ENCODE data around the gene PODN.

Gene PODN

DNA sequence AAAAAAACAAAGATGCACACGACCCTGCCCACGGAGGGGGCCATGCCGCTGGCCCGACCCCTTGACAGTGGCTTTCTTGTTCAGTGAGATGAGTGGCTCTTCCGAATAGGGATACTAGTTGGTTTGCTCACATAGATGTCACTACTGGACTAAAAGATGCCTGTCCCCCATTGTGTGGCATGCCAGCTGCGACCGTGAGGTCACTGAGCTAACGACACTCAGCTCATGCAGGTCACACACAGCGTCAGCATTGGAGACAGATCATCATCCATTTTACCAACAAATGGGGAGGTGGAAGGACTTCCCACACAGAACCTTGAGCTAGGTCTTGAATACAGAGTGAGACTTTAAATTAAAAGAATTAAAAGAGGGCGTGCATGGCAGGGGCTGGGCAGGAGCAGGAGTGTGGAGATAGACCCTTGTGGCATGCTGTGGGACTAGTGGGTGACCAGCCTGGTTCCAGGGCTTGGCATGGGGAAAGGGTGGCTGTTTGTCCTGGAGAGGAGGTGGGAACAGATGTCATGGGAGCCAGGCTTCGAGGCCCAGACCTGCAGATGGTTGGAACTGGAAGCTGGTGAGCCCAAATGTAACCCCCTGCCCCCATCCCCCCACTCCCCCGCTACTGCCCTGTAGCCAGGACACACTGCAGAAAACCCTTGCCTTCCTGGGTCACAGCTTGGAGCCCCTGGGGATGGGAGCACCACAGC is 68.0 kb downstream of the PODN start:
- no peaks in the 10 kb centered on the region for H3K79me2 ChIP-seq (ENCODE audit: insufficient read depth, low read length)
- no peak overlapping the region for H2AFZ ChIP-seq (ENCODE audit: low read depth, low read length)
- no peaks in the 10 kb centered on the region for H3K4me1 ChIP-seq (ENCODE audit: insufficient read depth, low read length)
- ATAC-seq (ENCODE audit: insufficient read depth, low read depth) (no peak), DNase-seq (no peak)
- H3K9ac ChIP-seq (ENCODE audit: low read depth, low read length), result no peak overlapping the region
- no peak overlapping the region for H3K4me2 ChIP-seq (ENCODE audit: insufficient read depth, low read length)
- no peak overlapping the region for H3K4me3 ChIP-seq (ENCODE audit: low read depth in 1 of 2, low read length in 2 of 2)
- no peak overlapping the region for H3K27ac ChIP-seq (ENCODE audit: low read length)
- H3K9me3 ChIP-seq (ENCODE audit: insufficient read depth, low read length, severe bottlenecking), result no peaks in the 10 kb centered on the region
- H3K36me3 ChIP-seq (ENCODE audit: insufficient read depth, low read length), result no peaks in the 10 kb centered on the region
- TF ChIP-seq CTCF (IDR thresholded peaks at IDR 0.05; ENCODE audit: borderline replicate concordance, extremely low read depth, low read length, poor library complexity, severe bottlenecking), result no peak
- no peak for TF ChIP-seq EZH2 (IDR thresholded peaks at IDR 0.05; ENCODE audit: borderline replicate concordance, low read depth, low read length, severe bottlenecking)
- no peaks in the 10 kb centered on the region for H4K20me1 ChIP-seq (ENCODE audit: insufficient read depth, low read length)
- no peaks in the 10 kb centered on the region for H3K27me3 ChIP-seq (ENCODE audit: insufficient read depth, low read length, poor library complexity)

GRCh38 chr1:53130598-53130877 is 68.5 kb downstream of the PODN start:
- no peak for ATAC-seq (ENCODE audit: insufficient read depth, low read depth)
- Histone ChIP-seq H2AFZ (ENCODE audit: low read depth, low read length) (no peak overlapping the region), H3K27ac (ENCODE audit: low read length) (no peak overlapping the region), H3K27me3 (ENCODE audit: insufficient read depth, low read length, poor library complexity) (no peaks in the 10 kb centered on the region), H4K20me1 (ENCODE audit: insufficient read depth, low read length) (no peaks in the 10 kb centered on the region), H3K79me2 (ENCODE audit: insufficient read depth, low read length) (no peaks in the 10 kb centered on the region), H3K4me3 (ENCODE audit: low read depth in 1 of 2, low read length in 2 of 2) (no peak overlapping the region), H3K9me3 (ENCODE audit: insufficient read depth, low read length, severe bottlenecking) (no peaks in the 10 kb centered on the region), H3K4me2 (ENCODE audit: insufficient read depth, low read length) (no peak overlapping the region), H3K4me1 (ENCODE audit: insufficient read depth, low read length) (no peaks in the 10 kb centered on the region), H3K36me3 (ENCODE audit: insufficient read depth, low read length) (no peaks in the 10 kb centered on the region), H3K9ac (ENCODE audit: low read depth, low read length) (no peak overlapping the region)
- TF ChIP-seq CTCF (IDR thresholded peaks at IDR 0.05; ENCODE audit: borderline replicate concordance, extremely low read depth, low read length, poor library complexity, severe bottlenecking) (no peak), EZH2 (IDR thresholded peaks at IDR 0.05; ENCODE audit: borderline replicate concordance, low read depth, low read length, severe bottlenecking) (no peak)
- DNase-seq, result no peak

DNA sequence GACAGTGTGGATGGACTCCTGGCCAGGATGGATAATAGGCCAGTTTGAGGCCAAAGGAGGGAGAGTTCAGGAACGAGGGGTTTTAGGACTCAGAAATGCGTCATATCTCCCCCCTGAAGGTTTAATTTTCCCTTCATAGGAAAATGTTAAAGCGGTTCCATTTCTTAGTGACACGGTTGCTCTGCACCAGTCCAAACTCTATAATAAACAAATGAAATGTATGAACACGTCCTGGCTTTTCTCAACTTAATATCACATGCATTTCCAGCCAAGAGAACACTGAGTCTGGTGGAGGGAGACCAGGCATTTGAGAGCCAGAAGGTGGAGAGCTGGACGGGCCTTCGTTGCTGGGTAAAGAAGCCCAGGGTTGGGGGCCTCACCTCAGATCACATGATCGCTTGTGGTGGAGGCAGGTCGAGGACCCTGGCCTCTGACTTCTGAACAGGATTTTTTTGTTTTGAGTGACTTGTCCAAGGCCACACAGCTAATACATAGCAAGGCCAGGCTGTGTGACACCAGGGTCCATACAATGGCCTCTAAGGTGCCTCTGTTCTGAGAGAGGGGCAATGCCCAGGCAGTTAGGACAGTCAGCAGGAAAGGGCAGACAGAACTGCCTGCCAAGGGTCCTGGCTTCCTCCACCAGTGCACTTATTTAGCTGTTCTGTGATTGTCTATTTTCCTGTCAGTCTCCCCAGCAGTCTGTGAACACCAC is 69.0 kb downstream of the PODN start:
- no peaks in the 10 kb centered on the region for H3K4me1 ChIP-seq (ENCODE audit: insufficient read depth, low read length)

More for the DNA sequence above, 69.0 kb downstream of the PODN start:
- Histone ChIP-seq H3K9me3 (ENCODE audit: insufficient read depth, low read length, severe bottlenecking) (no peaks in the 10 kb centered on the region), H4K20me1 (ENCODE audit: insufficient read depth, low read length) (no peaks in the 10 kb centered on the region), H3K27ac (ENCODE audit: low read length) (no peak overlapping the region), H3K79me2 (ENCODE audit: insufficient read depth, low read length) (no peaks in the 10 kb centered on the region), H3K9ac (ENCODE audit: low read depth, low read length) (no peak overlapping the region), H3K4me3 (ENCODE audit: low read depth in 1 of 2, low read length in 2 of 2) (no peak overlapping the region), H2AFZ (ENCODE audit: low read depth, low read length) (no peak overlapping the region), H3K4me2 (ENCODE audit: insufficient read depth, low read length) (no peak overlapping the region), H3K36me3 (ENCODE audit: insufficient read depth, low read length) (no peaks in the 10 kb centered on the region), H3K27me3 (ENCODE audit: insufficient read depth, low read length, poor library complexity) (no peaks in the 10 kb centered on the region)
- no peak for ATAC-seq (ENCODE audit: insufficient read depth, low read depth)
- TF ChIP-seq EZH2 (IDR thresholded peaks at IDR 0.05; ENCODE audit: borderline replicate concordance, low read depth, low read length, severe bottlenecking), result no peak
- no peak for TF ChIP-seq CTCF (IDR thresholded peaks at IDR 0.05; ENCODE audit: borderline replicate concordance, extremely low read depth, low read length, poor library complexity, severe bottlenecking)
- no peak for DNase-seq
